GM18519 (cell line): ENCODE data around the gene GPS2.

Source experiments
- ATAC-seq: cut with Tn5 transposase; IDR thresholded peaks from one replicate; pipeline ENCODE4 v1.9.1; 2021; ENCODE audit warnings: mild to moderate bottlenecking, moderate library complexity; ENCODE audit not compliant: unreplicated experiment, low FRiP score

The GPS2 gene, protein sequence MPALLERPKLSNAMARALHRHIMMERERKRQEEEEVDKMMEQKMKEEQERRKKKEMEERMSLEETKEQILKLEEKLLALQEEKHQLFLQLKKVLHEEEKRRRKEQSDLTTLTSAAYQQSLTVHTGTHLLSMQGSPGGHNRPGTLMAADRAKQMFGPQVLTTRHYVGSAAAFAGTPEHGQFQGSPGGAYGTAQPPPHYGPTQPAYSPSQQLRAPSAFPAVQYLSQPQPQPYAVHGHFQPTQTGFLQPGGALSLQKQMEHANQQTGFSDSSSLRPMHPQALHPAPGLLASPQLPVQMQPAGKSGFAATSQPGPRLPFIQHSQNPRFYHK

DNA sequence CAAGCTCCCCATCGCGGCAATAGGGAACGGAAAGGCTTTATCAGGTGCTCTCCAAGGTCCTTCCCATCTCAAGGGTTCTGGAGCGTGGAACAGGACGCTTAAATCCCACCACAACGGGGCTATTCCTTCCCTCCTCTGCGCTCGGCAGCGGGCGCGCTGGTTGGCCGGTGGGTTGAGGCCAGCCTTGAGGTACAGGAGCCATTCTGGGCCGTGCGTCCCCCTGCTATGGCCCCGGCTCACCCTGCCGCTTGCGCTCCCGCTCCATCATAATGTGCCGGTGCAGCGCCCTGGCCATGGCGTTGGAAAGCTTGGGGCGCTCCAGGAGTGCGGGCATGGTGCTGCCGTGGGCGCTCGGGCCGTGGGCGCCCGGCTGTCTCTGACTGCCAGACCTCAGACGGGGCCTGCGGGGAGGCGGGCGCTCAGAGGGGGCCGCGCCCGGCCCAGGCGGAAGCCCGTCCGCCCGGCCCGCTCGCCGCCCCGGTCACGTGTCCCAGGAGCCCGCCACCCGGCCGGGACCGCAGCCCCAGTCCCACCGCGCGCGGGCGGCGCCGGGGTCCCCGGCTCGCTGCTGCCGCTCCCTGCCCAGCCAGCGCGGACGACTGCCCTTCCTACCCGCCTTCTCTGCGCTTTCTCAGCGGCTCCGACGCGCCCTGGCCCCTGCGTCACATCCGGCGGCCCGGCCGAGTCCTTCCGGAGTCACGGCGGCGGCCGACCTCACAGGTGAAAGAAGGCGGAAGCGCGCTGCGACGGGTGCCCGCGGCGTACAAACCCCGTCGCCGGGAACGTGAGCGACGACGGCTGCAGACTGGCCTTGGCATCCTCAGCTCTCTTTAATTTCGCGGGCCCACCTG is at the start of gene GPS2:
TSS of gene GPS2 (minus strand) at position 642 of the 851 bp plus-strand sequence. CDS start at position 334, 308 bp downstream.
- ATAC-seq = peak; percentile 40

DNA sequence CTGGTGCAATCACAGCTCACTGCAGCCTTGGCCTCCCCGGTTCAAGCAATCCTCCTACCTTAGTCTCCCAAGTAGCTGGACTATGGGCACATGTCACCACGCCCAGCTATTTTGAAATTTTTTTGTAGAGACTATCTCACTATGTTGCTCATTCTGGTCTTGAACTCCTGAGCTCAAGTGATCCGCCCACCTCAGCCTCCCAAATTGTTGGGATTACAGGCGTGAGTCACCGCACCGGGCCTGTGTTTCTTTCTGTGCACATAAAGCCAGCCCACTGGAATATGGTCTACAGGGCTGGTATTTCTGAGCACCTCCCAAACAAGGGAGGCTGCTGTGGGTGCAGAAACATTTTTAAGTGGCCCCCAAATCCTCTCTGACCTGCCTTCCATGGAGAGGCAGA is 48.2 kb upstream of the GPS2 start:
- no peak for ATAC-seq

DNA sequence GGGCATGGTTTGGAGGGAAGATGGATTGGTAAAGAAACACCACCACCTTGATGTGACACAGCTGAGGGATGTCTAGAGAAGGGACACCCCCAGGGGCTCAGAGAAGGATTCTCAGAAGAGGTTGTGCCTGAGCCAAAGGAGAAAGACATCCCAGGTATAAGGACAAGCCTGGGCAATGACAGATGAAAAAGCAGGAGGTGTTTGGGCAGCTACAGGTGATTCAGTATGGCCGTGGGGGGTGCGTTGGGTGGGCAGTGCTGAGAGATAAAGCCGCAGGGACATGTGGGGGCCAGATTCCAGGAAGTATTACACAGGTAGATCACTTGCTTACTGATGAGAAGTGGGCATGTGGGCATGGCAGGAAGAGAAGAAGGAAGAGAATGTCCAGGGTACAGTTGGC is 46.7 kb upstream of the GPS2 start:
- ATAC-seq = no peak

DNA sequence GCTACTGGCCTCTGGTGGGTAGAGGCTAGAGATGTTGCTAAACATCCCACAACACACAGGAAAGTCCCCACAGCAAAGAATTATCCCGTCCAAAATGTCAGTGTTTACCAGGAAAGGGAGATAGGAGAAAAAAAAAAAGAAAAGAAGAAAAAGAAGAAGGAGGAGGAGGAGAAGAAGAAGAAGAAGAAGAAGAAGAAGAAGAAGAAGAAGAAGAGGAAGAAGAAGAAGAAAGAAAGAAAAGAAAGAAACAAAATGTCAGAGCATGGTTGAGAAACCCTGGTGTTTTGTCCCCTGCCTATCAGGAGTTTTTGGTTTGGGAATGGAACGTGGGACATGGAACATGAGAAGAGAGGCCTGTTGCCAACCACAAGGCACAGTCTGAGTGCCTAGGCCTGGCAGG is 42.2 kb upstream of the GPS2 start:
- no peak for ATAC-seq

DNA sequence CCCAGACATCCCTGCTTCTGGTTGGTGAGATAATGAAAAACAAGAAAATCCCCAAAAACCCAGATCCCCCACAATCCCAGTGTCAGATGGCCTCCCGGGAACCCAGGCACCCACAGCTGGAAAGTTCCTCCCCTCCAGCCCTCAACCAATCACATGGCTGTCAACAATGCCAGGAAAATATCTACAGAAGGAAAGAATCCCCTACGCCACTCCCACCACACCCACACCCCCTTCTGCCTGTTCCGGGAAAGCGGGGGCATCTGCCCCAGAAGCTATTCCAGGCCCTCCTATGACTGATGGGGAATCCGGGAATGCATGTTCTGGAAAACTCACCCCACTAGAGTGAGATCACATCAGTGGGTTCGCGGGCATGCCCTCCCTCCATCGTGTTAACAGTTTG is 41.6 kb upstream of the GPS2 start:
- ATAC-seq = no peak

DNA sequence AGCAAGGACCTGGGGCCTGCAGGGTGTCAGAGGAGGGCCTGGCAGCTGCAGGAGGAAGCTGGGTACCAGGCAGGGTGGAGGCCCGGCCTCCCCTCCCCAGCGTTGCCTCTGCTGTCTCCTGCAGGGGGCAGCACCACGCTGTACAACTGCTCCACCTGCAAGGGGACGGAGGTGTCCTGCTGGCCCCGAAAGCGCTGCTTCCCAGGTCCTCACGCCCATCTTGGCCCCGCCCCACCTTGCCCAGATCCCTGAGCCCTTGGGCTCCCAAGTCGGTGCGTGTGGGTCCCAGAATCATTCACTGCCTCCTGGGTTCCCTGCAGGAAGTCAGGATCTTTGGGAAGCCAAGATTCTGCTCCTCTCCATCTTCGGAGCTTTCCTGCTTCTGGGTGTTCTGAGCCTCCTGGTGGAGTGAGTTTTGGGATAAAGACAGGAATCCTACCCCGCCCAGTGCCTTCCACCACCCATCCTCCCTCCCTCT is 41.0 kb upstream of the GPS2 start:
- no peak for ATAC-seq

DNA sequence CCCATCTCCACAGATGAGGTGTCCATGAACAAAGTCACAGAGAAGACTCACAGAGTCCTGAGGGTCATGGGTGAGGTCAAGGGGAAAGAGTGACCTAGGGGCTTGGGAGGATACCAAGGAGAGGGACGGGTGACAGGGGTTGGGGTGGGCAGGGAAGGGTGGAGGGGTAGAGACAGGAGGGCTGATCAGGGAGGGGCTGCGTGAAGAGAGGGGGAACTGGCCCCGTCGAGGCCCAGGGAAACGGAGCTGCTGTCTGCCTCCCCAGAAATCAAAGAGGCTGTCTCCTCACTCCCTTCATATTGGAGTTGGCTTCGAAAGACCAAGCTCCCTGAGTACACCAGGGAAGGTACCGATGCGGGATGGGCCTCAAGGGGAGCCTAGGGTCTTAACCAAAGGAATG is 40.4 kb upstream of the GPS2 start:
- no peak for ATAC-seq

DNA sequence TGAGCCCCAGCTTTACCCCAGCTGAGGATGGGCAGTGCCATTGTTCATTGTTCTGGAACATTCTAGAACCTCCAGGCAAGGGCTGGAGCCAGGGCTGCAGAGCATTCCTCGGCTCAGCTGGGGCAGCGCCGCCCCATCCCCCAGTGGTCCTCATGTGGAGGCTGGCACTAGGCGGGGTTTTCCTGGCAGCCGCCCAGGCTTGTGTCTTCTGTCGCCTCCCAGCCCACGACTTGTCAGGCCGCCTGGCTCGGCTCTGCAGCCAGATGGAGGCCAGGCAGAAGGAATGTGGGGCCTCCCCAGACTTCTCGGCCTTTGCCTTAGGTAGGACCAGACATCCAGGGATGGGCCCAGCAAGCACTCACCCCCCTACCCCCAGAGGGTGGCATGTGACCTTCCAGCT is 39.9 kb upstream of the GPS2 start, which contains the start of gene TMEM95:
TSS of gene TMEM95 (plus strand) at position 104 of the 400 bp plus-strand sequence. CDS start at position 153, 49 bp downstream.
- no peak for ATAC-seq

DNA sequence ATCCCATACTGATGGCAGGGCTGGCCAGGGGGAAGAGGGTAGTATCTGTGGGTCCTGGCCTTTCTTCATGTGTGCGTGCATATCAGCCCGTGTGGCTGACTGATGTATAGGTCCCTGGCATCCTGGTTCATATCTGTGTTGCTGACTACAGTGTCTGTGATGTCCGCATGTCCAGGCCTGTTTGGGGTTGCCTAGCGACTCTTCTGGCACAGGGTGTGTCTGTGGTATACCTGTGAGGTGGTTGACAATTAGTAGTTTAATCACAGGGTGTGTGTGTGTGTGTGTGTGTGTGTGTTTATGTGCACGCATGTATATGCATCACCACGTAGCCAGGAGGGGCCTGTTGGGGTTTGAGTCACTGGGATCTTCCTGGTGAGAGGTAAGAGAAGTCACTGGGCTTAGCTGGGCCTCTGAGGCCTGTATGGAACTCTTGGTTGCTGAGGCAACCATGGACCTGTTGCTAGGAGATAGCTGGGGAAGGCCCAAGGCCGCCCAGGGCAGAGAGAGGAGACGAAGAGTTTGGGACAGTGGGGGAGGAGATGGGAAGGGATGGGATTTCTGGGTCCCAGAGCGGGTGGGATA is 39.2 kb upstream of the GPS2 start:
- no peak for ATAC-seq

DNA sequence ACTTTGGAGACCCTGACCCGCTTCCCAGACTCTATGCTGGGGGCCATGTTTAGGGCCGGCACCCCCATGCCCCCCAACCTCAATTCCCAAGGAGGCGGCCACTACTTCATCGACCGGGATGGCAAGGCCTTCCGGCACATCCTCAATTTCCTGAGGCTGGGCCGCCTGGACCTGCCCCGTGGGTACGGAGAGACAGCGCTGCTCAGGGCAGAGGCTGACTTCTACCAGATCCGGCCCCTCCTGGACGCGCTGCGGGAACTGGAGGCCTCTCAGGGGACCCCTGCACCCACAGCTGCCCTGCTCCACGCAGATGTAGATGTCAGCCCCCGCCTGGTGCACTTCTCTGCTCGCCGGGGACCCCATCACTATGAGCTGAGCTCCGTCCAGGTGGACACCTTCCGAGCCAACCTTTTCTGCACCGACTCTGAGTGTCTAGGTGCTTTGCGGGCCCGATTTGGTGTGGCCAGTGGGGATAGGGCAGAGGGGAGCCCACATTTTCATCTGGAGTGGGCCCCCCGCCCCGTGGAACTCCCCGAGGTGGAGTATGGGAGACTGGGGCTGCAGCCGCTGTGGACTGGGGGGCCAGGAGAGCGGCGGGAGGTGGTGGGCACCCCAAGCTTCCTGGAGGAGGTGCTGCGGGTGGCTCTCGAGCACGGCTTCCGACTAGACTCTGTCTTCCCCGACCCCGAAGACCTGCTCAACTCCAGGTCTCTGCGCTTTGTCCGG is 37.9 kb upstream of the GPS2 start:
- no peak for ATAC-seq

DNA sequence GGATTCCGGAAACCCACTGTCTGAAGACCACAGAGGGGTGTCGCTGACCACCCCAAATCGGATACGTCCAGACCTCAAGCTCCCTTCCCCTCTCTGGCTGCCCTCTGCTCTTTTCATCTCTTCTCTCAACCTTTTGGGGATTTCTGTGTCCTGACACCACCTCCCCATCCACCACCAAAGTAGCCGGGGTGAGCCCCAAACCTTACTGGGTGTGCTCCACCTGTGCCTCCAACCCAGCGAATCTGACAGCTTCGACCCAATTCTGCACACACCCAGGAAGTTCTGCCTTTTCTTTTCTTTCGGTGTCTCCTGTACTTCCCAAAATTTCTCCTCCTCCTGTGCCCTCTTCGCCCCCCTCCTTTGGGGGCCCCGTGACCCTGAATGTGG is 37.3 kb upstream of the GPS2 start:
- no peak for ATAC-seq

DNA sequence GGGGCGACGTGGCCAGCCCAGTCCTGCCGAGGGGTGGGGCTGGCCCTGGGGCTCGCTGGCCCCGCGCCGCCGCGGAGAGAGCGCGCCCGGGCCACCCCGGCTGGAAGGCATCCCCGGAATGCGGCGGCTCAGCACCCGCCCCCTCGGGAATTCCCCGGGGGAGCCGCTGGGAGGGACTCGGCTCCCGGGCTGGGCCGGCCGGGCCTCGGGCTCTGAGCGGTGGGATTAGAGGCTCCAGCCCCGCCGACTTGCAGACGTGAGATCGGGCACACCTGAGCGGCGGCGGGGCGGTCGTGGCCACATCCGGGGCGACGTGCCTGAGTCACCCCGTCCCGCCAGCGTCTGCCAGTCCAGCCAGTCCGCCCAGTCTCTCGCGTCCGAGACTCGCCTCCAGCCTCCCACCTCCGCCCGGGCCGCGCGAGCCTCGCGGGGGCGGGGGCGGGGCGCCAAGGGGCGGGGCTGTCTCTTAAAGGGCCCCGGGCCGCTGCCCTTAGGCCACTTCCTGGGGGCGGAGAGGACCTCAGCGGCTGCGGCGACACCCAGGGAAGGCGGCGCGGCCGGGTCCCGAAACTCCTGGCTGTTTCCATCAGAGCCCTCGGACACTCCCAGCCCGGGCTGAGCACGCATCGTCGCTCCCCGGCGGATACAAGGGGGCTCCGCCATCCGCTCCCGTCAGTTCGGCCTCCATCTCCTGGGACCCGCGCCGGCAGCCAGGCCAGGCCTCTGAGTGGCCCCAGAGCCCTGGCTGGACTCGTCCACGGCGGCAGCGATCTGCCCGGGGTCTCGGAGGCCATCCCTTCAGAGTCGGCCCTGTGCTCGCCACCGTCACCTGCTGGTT is 36.7 kb upstream of the GPS2 start, which contains the start of gene KCTD11:
TSS of gene KCTD11 (plus strand) at position 498 of the 838 bp plus-strand sequence.
- ATAC-seq = no peak

DNA sequence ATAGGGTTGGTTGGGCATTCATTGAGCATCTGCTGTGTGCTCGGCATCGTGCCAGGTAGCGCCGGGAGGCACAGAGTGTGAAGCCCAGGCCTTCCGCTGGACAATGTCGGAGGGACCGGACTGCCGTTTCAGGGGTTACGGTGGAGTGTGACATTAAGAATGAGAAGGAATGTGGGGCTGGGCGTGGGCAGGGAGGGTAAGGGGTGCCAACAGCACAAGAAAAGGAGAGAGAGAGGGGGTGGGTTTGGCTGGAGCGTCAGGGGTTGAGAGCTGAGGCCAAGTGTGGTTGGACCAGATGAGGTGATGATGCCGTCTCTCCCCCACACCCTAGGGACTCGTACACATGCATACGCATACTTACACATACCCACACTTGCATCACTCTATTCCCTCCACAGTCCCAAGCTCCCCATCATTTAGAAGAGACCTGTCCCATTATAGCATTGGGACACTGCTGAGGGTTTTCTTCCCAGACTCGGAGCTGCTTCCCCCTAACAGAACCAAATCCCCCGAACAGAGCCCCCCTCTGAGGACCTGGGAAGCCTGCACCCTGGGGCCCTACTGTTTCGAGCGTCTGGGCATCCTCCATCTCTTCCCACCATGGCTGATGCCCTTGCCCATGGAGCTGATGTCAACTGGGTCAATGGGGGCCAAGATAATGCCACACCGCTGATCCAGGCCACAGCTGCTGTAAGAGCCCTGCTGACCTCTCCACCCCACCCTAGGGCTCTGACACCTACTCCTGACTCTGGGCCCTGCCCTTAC is 33.5 kb upstream of the GPS2 start:
- ATAC-seq = no peak

DNA sequence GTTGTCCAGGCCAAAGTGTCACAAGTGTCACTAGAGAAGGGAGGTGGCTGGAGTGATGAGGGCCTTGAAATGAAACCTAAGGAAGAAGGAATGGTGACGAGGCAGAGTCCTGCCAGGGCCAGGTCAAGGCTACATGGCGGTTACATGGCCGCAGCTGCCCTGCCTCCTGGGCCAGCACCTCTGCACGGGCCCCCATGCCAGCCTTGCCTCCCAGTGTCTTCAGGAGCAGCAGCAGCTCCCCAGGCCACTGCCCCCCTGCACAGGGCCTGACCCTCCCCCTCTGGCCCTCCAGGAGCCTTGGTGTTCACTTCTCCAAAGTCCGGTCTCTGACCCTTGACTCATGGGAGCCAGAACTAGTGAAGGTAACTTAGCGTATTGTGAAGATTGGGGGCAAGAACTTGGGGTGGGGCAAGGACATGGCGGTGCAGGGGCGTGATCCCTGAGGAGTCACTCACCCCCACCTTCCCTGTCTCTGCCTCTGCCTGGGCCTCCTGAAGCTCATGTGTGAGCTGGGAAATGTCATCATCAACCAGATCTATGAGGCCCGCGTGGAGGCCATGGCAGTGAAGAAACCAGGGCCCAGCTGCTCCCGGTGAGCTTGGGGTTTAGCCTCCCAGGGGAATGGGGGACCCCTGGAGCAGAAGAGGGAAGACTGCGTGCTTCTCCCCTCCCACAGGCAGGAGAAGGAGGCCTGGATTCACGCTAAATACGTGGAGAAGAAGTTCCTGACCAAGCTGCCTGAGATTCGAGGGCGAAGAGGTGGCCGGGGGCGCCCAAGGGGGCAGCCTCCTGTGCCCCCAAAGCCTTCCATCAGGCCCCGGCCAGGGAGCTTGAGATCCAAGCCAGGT is 32.7 kb upstream of the GPS2 start:
- no peak for ATAC-seq

DNA sequence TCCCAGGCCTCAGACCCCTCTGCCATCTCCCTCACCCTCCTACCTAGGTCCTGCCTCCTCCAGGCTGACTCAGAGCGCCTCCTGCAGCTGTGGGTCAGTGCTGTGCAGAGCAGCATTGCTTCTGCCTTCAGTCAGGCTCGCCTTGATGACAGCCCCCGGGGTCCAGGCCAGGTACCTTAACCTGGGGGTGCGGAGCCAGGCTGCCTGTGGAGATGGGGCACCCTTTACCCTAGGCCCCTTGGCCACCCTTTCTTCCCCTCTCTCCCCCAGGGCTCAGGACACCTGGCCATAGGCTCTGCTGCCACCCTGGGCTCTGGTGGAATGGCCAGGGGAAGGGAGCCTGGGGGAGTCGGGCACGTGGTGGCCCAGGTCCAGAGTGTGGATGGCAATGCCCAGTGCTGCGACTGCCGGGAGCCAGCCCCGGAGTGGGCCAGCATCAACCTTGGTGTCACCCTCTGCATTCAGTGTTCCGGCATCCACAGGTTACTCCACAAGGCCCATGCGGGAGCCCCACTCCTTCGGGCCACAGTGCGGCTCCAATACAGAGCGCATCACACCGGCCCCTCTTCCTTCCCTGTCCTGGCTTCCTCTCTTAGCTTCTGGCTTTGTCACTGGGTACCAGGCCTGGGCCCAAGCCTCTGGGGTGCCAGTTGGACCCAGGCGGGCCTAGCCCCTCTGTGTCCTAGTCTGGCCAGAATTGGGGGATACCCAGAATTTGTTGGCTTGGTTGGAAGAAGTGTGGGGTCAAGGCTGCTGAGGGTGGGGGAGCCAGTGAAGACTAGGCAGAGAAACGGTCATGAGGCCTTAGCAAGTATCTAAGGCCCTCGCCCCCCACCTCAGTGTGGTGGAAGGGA is 31.8 kb upstream of the GPS2 start:
- ATAC-seq = no peak

DNA sequence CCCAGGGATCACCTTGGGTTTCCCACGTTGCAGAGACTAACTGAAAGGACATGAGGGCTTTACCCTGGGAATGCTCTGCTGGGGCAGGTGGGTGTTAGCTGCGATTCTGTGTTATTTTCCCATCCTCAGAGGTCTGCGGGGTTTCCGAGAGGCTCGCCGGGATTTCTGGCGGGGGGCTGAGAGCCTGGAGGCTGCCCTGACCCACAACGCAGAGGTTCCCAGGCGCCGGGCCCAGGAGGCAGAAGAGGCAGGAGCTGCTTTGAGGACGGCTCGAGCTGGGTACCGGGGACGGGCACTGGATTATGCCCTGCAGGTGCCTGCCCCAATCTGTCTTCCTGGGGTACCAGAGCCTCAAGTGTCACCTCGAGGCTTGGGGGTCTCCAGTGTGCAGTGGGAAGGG is 28.1 kb upstream of the GPS2 start:
- no peak for ATAC-seq

DNA sequence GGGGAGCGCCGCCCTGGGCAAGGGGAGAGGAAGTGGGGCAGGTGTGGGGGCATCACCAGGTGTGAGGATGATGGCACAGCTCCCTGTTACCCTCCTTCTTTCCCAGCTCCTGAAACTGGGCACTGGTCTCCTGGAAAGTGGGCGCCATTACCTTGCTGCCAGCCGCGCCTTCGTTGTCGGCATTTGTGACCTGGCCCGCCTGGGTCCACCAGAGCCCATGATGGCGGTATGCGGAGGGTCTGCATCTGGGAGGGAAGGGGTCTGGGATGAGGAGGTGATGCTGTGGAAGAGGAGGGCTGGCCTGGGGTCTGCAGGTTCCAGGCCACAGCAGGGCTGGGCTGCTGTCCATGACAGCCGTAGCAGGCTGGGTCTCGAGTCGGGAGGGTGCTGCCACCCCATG is 26.7 kb upstream of the GPS2 start:
- no peak for ATAC-seq
